Endothelial cell of umbilical vein (primary cell): ENCODE data around the gene FPR1.

Experiments used
- EZH2 ChIP-seq: IDR thresholded peaks from 2 replicates; pipeline ENCODE4 v1.6.1; 2012; ENCODE audit warnings: borderline replicate concordance, low read depth, mild to moderate bottlenecking, moderate library complexity, low read length, inconsistent platforms; ENCODE audit not compliant: severe bottlenecking
- FOS ChIP-seq: IDR thresholded peaks from 2 replicates; pipeline ENCODE4 v1.6.1; 2011; ENCODE audit warnings: mild to moderate bottlenecking, low read length, moderate library complexity, borderline replicate concordance; ENCODE audit not compliant: insufficient read depth
- POLR2A ChIP-seq: IDR thresholded peaks from 2 replicates; pipeline ENCODE4 v1.6.1; 2012; ENCODE audit warnings: low read depth, mild to moderate bottlenecking, control low read depth, low read length
- POLR2AphosphoS5 ChIP-seq: IDR thresholded peaks from 2 replicates; pipeline ENCODE4 v1.6.1; 2012; ENCODE audit warnings: low read depth, mild to moderate bottlenecking, control low read depth, low read length, moderate library complexity; ENCODE audit not compliant: insufficient read depth
- TF ChIP-seq, protein P1 (sequence below): IDR thresholded peaks from 2 replicates; pipeline ENCODE4 v1.6.1; 2011; ENCODE audit not compliant: insufficient read depth, insufficient read length
- TF ChIP-seq, protein P2 (sequence below), 2 donors: IDR thresholded peaks; 1 replicate in 1 of 2; 2 replicates in 1 of 2; pipeline ENCODE4 v1.5.1; 2011; ENCODE audit warnings: low read length in 2 of 2, mild to moderate bottlenecking in 2 of 2, moderate library complexity in 2 of 2, control low read depth in 1 of 2, inconsistent platforms in 1 of 2, low read depth in 1 of 2; ENCODE audit not compliant: insufficient read depth in 1 of 2; ENCODE audit errors: extremely low read depth in 1 of 2

DNA sequence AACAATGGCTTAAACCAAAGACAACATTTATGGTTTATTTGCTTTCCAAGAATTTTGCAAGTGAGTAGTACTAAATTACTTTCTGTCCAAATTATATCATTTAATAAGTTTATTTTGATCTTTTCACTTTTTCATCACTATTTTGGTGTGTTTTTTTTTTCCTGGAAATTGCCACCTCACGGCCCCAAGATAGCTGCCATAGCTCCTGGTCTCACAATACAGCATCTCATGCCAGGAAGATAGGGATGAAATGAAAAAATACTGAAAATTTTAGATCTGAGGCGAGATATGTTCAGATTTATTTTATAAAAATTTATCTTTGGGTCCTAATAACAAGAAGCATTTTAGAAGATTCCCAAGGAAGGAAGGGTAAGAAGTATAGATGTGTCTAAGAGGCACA, 36.4 kb upstream of the FPR1 start:
- TF ChIP-seq, protein P1, sequence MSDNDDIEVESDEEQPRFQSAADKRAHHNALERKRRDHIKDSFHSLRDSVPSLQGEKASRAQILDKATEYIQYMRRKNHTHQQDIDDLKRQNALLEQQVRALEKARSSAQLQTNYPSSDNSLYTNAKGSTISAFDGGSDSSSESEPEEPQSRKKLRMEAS = no peak
- TF ChIP-seq, protein P2, sequence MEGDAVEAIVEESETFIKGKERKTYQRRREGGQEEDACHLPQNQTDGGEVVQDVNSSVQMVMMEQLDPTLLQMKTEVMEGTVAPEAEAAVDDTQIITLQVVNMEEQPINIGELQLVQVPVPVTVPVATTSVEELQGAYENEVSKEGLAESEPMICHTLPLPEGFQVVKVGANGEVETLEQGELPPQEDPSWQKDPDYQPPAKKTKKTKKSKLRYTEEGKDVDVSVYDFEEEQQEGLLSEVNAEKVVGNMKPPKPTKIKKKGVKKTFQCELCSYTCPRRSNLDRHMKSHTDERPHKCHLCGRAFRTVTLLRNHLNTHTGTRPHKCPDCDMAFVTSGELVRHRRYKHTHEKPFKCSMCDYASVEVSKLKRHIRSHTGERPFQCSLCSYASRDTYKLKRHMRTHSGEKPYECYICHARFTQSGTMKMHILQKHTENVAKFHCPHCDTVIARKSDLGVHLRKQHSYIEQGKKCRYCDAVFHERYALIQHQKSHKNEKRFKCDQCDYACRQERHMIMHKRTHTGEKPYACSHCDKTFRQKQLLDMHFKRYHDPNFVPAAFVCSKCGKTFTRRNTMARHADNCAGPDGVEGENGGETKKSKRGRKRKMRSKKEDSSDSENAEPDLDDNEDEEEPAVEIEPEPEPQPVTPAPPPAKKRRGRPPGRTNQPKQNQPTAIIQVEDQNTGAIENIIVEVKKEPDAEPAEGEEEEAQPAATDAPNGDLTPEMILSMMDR (IDR thresholded peaks at IDR 0.05; ENCODE audit: extremely low read depth in 1 of 2, insufficient read depth in 1 of 2, low read depth in 1 of 2, low read length in 2 of 2) = no peak
- TF ChIP-seq FOS (no peak), POLR2A (no peak), EZH2 (no peak), POLR2AphosphoS5 (no peak)
